K562 (cell line): ENCODE measurements around the gene GIT2. TPM values are rescaled to one million over a fixed set of nuclear protein-coding genes. Genes with fewer than 3 reads are reported as not detected.

Experiments used
- ATAC-seq: fragments of 200-7000 bp; cut with Tn5 transposase; 3 replicates; pipeline ENCODE4 v1.9.1; 2020; ENCODE audit warnings: moderate library complexity
- BruUV-seq: library from RNA; stranded (reverse); fragments of 400-500 nt; replicated peaks from 2 replicates; lab custom pipeline; 2021; lab: Mats Ljungman, UMichigan
- CTCF ChIA-PET: fragments of 300-600 bp; formaldehyde crosslinking; extraction: SDS; loops from one replicate; lab custom pipeline; 2021; ENCODE audit warnings: low intra/inter-chr PET ratio; lab: Yijun Ruan, JAX
- POLR2A ChIA-PET: fragments of 300-600, 350-650 bp; sonication (Branson Sonifier 250); formaldehyde crosslinking; extraction: SDS; loops from one replicate; lab custom pipeline; 2021; ENCODE audit warnings: antibody characterized with exemption, inconsistent platforms; lab: Yijun Ruan, JAX
- DNase-seq, 4 experiments: peaks; one replicate each; pipeline versions ENCODE4 v3.0.0 to v3.0.0-alpha.2; 2011 to 2018; ENCODE audit warnings: low spot score in 3 of 4, mixed read lengths in 3 of 4; ENCODE audit errors: extremely low read depth in 1 of 4
- FAIRE-seq: peaks from 2 replicates; lab custom pipeline; 2011; peaks lifted over from hg19 to GRCh38; lab: Jason Lieb, UNC
- H2AFZ ChIP-seq: 2 replicates; pipeline ENCODE4 v1.6.0; 2011; ENCODE audit warnings: low read depth, low read length, control low read depth, inconsistent platforms
- H3K27ac ChIP-seq: fragments of 200-600 bp; 3 replicates; pipeline ENCODE4 v1.8.0; 2011; ENCODE audit warnings: low read depth, mild to moderate bottlenecking, control low read depth, inconsistent platforms, low read length, moderate library complexity, mixed read lengths; ENCODE audit errors: extremely low read depth
- H3K27me3 ChIP-seq, 2 experiments: fragments of 300-600 bp in 1 of 2; 2 replicates in 1 of 2; 3 replicates in 1 of 2; pipeline versions ENCODE4 v1.6.0 to v1.8.0; 2011; ENCODE audit warnings: inconsistent platforms in 2 of 2, low read length in 2 of 2, mild to moderate bottlenecking in 1 of 2, mixed read lengths in 1 of 2, moderate library complexity in 1 of 2; ENCODE audit not compliant: control insufficient read depth in 2 of 2, insufficient read depth in 2 of 2
- H3K36me3 ChIP-seq: fragments of 300-600 bp; 3 replicates; pipeline ENCODE4 v1.8.0; 2011; ENCODE audit warnings: mild to moderate bottlenecking, low read length, inconsistent platforms; ENCODE audit not compliant: control insufficient read depth, insufficient read depth
- H3K4me1 ChIP-seq, 2 experiments: fragments of 200-600 bp in 1 of 2; replicated peaks in 1 of 2; 2 replicates in 1 of 2; 3 replicates in 1 of 2; pipeline versions ENCODE4 v1.5.1 to v1.8.0; 2011; ENCODE audit warnings: inconsistent platforms in 2 of 2, low read length in 2 of 2, mild to moderate bottlenecking in 1 of 2, mixed read lengths in 1 of 2, moderate library complexity in 1 of 2; ENCODE audit not compliant: control insufficient read depth in 2 of 2, insufficient read depth in 2 of 2
- H3K4me2 ChIP-seq: 2 replicates; pipeline ENCODE4 v1.6.1; 2011; ENCODE audit warnings: low read length, control low read depth, inconsistent platforms, mixed read lengths; ENCODE audit not compliant: insufficient read depth
- H3K4me3 ChIP-seq: fragments of 200-600 bp; sonication (generic), shearing (Covaris generic); 2 replicates; pipeline ENCODE4 v1.5.1; 2016; ENCODE audit warnings: control low read depth, inconsistent platforms
- H3K79me2 ChIP-seq: fragments of 200-600 bp; 3 replicates; pipeline ENCODE4 v1.8.0; 2011; ENCODE audit warnings: low read length, inconsistent platforms; ENCODE audit not compliant: control insufficient read depth, insufficient read depth
- H3K9ac ChIP-seq, 2 experiments: 2 replicates each; pipeline versions ENCODE4 v1.6.0 to v1.6.1; 2011; ENCODE audit warnings: low read depth in 2 of 2, low read length in 2 of 2, control low read depth in 1 of 2, inconsistent platforms in 1 of 2, mild to moderate bottlenecking in 1 of 2, mixed read lengths in 1 of 2; ENCODE audit not compliant: insufficient read depth in 1 of 2
- H3K9me1 ChIP-seq: one replicate; pipeline ENCODE4 v1.6.0; 2011; ENCODE audit warnings: inconsistent platforms, mild to moderate bottlenecking, low read length, moderate library complexity; ENCODE audit not compliant: control insufficient read depth, insufficient read depth
- H3K9me3 ChIP-seq: replicated peaks from 2 replicates; pipeline ENCODE4 v1.5.1; 2011; ENCODE audit warnings: low read depth, low read length, inconsistent platforms; ENCODE audit not compliant: control insufficient read depth, insufficient read depth
- H4K20me1 ChIP-seq: replicated peaks from 2 replicates; pipeline ENCODE4 v1.6.1; 2011; ENCODE audit warnings: low read length, inconsistent platforms, mixed read lengths; ENCODE audit not compliant: control insufficient read depth, insufficient read depth
- ARID1B ChIP-seq: fragments of 450-650 bp; IDR thresholded peaks from 2 replicates; pipeline ENCODE4 v1.6.1; 2016; ENCODE audit warnings: antibody characterized with exemption, mild to moderate bottlenecking, inconsistent platforms
- CBX5 ChIP-seq: IDR thresholded peaks from 2 replicates; pipeline ENCODE4 v1.6.1; 2014; ENCODE audit warnings: low read depth, borderline replicate concordance
- CBX8 ChIP-seq: fragments of 200-600 bp; sonication (generic); IDR thresholded peaks from 2 replicates; pipeline ENCODE4 v1.6.1; 2012; ENCODE audit warnings: borderline replicate concordance, mixed run types, low read depth, mild to moderate bottlenecking, moderate library complexity, mixed read lengths, low read length, control low read depth, inconsistent platforms; ENCODE audit not compliant: poor library complexity, severe bottlenecking; ENCODE audit errors: extremely low read depth
- EWSR1 ChIP-seq: fragments of 450-650 bp; IDR thresholded peaks from 2 replicates; pipeline ENCODE4 v1.6.1; 2018; ENCODE audit warnings: borderline replicate concordance, mild to moderate bottlenecking, low read depth, moderate library complexity; ENCODE audit not compliant: partially characterized antibody
- FOXJ3 ChIP-seq: sonication (generic); formaldehyde crosslinking; IDR thresholded peaks from 2 replicates; pipeline ENCODE4 v1.4.0; 2020; ENCODE audit warnings: mild to moderate bottlenecking, missing genetic modification reagents
- FOXK2 ChIP-seq, 2 experiments: fragments of 450-650 bp; IDR thresholded peaks in 1 of 2; conservative IDR thresholded peaks in 1 of 2; 2 replicates each; pipeline ENCODE4 v1.6.1; 2016; ENCODE audit warnings: low read depth in 2 of 2, mild to moderate bottlenecking in 1 of 2
- KAT2B ChIP-seq: IDR thresholded peaks from one replicate; pipeline ENCODE4 v1.6.1; 2012; ENCODE audit warnings: low read depth, mild to moderate bottlenecking, control low read depth, inconsistent platforms, low read length, moderate library complexity
- KAT7 ChIP-seq: sonication (generic); formaldehyde crosslinking; IDR thresholded peaks from 2 replicates; pipeline ENCODE4 v1.8.0; 2022; ENCODE audit warnings: missing genetic modification reagents, mild to moderate bottlenecking, borderline replicate concordance
- MBD2 ChIP-seq: sonication (generic); IDR thresholded peaks from 2 replicates; pipeline ENCODE4 v1.6.1; 2016; ENCODE audit warnings: low read depth, borderline replicate concordance
- TCF7L2 ChIP-seq: fragments of 150-350 bp; IDR thresholded peaks from 2 replicates; pipeline ENCODE4 v1.6.1; 2016; ENCODE audit warnings: low read depth, mild to moderate bottlenecking, low read length, moderate library complexity
- YBX1 ChIP-seq: fragments of 450-650 bp; IDR thresholded peaks from 2 replicates; pipeline ENCODE4 v1.7.1; 2016; ENCODE audit warnings: mild to moderate bottlenecking
- ZNF431 ChIP-seq: sonication (generic); formaldehyde crosslinking; IDR thresholded peaks from 2 replicates; pipeline ENCODE4 v1.8.0; 2022; ENCODE audit warnings: mild to moderate bottlenecking, missing genetic modification reagents
- ZNF436 ChIP-seq: fragments of 250-450, 450-650 bp; sonication (Bioruptor Pico); formaldehyde crosslinking; IDR thresholded peaks from 2 replicates; pipeline ENCODE4 v1.7.0; 2020; ENCODE audit warnings: mild to moderate bottlenecking
- WGBS: fragments of 100-300 bp; shearing (Covaris generic); methylation state at CpG from one replicate; pipeline ENCODE4 v1.1.6; 2016; ENCODE audit warnings: low coverage, mixed read lengths; ENCODE audit not compliant: insufficient coverage; ENCODE audit errors: missing lambda C conversion rate; 5-methylcytosine and 5-hydroxymethylcytosine counted together
- in situ Hi-C: fragments of 300-500 bp; cut with MboI; formaldehyde crosslinking; loops from 4 replicates; pipeline ENCODE4 v1.15.0; 2018; ENCODE audit warnings: inconsistent platforms, mixed read lengths
- intact Hi-C: fragments of 100-400 bp; cut with micrococcal nuclease; formaldehyde crosslinking; loops from 2 replicates; pipeline ENCODE4 v1.14.2; 2022
- polyA plus RNA-seq, 8 experiments: library from polyadenylated mRNA; depleted of rRNA in 4 of 8; stranded (reverse) in 5 of 8; unstranded in 3 of 8; fragments of >200 nt; fragmentation: Nextera tagmentation in 2 of 8; fragmentation: Illumina TruSeq in 1 of 8; extraction: Ambion mirVana in 2 of 8; extraction: Trizol in 1 of 8; gene quantifications; 2 replicates each; pipeline versions ENCODE4 v1.2.1 to v1.2.3, GENCODE V29; 2011 to 2014; ENCODE audit warnings: inconsistent platforms in 1 of 8, missing spikeins in 1 of 8
- total RNA-seq, 7 experiments: library from RNA; depleted of rRNA in 6 of 7; stranded (reverse); fragments of >200 nt in 6 of 7; fragmentation: Illumina TruSeq in 2 of 7; extraction: Trizol in 2 of 7; gene quantifications; 2 replicates each; pipeline versions ENCODE4 v1.2.1 to v1.2.3, GENCODE V29; 2011 to 2021; ENCODE audit warnings: low replicate concordance in 1 of 7
- TF ChIP-seq, protein P1 (sequence below): sonication (generic); formaldehyde crosslinking; IDR thresholded peaks from 2 replicates; pipeline ENCODE4 v1.8.0; 2022; ENCODE audit warnings: mild to moderate bottlenecking, missing genetic modification reagents
- TF ChIP-seq, protein P2 (sequence below): fragments of 250-450 bp; sonication (Bioruptor Pico); IDR thresholded peaks from 2 replicates; pipeline ENCODE4 v1.5.0; 2020; ENCODE audit warnings: mild to moderate bottlenecking

The GIT2 gene
- total and polyA plus RNA-seq, 9 of the 15 experiments (the other 6 are each of a cell fraction or from before 2014, with no cell fraction given): 4.0 to 30.4 (median 23.5) TPM

- H3K9me3 ChIP-seq: no peaks in the 10 kb centered on the region
- no peaks in the 10 kb centered on the region for H4K20me1 ChIP-seq
- H2AFZ ChIP-seq: no peak overlapping the region
- intact Hi-C loops: no loop called here
- POLR2A ChIA-PET: interaction anchor here (1.0 to 1.6 kb wide), 3 partner anchors 9 to 10 kb away, joined by 4 read pairs; no protein-coding TSS in a partner anchor
- H3K9me1 ChIP-seq: no peaks in the 10 kb centered on the region
- BruUV-seq: no TSS peak
- peaks cover 11% of the 10 kb centered on the region for H3K79me2 ChIP-seq
- in situ Hi-C loops: no loop called here
- FAIRE-seq: no peak
- H3K4me1 ChIP-seq: no peaks in the 10 kb centered on the region
- ATAC-seq: no peak
- WGBS: 80% methylated on average over 4 of the region's 4 CpGs
- H3K4me2 ChIP-seq: no peak overlapping the region
- peaks cover 34% of the 10 kb centered on the region; the same call in 2 of the 3 replicates for H3K36me3 ChIP-seq
- H3K27ac ChIP-seq: no peak overlapping the region
- CTCF ChIA-PET: no interaction called here
- peak in 1 of 4 experiments; percentile 20 for DNase-seq
- no peaks in the 10 kb centered on the region for H3K27me3 ChIP-seq
- H3K9ac ChIP-seq: no peak overlapping the region
- no peak for TF ChIP-seq MBD2
- TF ChIP-seq TCF7L2: no peak
- TF ChIP-seq CBX8: no peak
- no peak for TF ChIP-seq EWSR1
- TF ChIP-seq CBX5: no peak
- TF ChIP-seq YBX1: no peak
- TF ChIP-seq FOXK2 (conservative IDR thresholded peaks at IDR 0.05 in 1 of 2, IDR thresholded peaks at IDR 0.05 in 1 of 2; ENCODE audit: low read depth in 2 of 2): no peak
- no peak for TF ChIP-seq ZNF431 (CRISPR knock-in tag)
- no peak for TF ChIP-seq KAT7 (CRISPR knock-in tag)
- no peak for TF ChIP-seq KAT2B
- TF ChIP-seq, protein P1, sequence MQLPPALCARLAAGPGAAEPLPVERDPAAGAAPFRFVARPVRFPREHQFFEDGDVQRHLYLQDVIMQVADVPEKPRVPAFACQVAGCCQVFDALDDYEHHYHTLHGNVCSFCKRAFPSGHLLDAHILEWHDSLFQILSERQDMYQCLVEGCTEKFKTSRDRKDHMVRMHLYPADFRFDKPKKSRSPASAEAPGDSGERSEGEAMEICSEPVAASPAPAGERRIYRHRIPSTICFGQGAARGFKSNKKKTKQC: no peak
- TF ChIP-seq, protein P2, sequence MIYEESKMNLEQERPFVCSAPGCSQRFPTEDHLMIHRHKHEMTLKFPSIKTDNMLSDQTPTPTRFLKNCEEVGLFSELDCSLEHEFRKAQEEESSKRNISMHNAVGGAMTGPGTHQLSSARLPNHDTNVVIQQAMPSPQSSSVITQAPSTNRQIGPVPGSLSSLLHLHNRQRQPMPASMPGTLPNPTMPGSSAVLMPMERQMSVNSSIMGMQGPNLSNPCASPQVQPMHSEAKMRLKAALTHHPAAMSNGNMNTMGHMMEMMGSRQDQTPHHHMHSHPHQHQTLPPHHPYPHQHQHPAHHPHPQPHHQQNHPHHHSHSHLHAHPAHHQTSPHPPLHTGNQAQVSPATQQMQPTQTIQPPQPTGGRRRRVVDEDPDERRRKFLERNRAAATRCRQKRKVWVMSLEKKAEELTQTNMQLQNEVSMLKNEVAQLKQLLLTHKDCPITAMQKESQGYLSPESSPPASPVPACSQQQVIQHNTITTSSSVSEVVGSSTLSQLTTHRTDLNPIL (CRISPR knock-in tag): no peak
- TF ChIP-seq ZNF436 (CRISPR knock-in tag): no peak
- no peak for TF ChIP-seq FOXJ3
- no peak for TF ChIP-seq ARID1B
- H3K4me3 ChIP-seq: no peak overlapping the region
Observed at GRCh38 chr12:110012659-110013058, 16.5 kb upstream of the GIT2 start.
